HG03159 (cell line): ENCODE measurements around the gene TRIM9.
"Not testable (repeated sequence)": the region's sequence is repeated elsewhere in the genome, so short reads cannot be mapped to it uniquely, and the experiment has no call there.

Source experiments
- ATAC-seq: cut with Tn5 transposase; IDR thresholded peaks from one replicate; pipeline ENCODE4 v1.9.1; 2021; ENCODE audit warnings: mild to moderate bottlenecking, moderate library complexity; ENCODE audit not compliant: unreplicated experiment

TRIM9 gene

DNA sequence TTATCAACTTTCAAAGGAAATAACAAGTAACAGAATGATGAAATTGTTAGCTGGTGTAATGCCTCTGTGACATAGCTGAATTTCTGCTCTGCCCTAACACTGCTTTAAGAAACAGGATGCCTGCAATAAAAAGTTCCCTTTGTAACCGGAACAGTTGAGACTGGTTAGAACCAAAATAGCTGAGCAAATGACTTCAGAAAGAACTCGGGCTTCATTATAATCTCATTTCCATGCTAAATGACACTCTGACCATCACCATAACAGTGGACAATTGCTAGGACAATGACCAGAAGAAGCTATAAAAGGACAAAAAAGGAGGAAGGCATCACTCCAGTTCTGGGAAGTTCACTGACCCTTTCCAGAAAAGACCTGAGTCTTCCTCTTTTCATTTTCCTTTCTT, 127.1 kb downstream of the TRIM9 start:
- no peak for ATAC-seq

DNA sequence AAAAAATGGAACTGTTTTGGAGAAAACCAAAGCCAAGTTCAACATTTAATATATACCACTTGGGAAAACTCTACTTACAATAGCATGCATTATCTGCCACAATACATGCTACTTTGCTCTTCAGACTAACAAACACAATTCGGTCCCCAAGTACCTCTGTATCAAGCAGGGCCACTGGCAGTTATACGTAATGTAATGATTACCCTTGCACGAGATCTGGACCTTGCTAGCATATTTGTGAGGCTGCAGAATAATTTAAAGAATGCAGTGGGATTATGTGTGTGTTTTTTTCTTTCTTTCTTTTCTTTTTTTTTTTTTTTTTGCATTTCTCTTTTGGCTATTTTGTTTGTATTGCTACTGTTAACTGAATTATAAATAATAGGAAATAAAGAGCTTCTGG, 127.8 kb downstream of the TRIM9 start:
- no peak for ATAC-seq

DNA sequence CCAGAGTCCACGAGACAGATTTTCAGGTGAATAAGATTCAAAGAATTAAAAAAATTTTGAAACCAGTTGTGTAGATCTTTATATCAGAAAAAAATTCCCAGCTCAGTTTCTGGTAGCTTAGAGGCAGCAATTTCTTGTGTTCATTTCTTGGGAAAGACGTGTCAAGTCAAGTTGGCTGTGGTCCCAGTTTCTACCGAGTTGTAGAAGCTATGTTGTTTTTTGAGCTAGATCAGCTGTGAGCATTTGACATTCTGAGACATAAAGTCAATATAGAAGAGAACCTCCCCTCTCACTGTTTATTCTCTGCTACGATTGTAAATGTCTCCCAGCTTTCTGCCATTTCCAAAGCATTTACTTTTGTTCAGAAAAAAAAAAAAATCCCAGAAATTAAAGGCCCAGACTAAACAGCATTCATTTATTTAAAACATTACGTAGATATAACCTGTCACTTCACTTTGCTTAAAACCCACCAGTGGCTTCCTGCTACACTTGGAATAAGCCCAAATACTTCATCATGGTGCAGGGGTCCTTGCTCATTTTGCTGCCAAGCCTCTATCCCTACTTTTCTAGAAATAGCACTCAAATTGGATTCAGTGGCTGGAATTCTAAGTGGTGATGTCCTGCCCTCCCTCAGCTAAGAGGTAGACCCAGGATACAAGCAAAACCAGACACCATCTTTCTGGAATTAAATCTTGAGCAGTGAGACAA, 130.1 kb downstream of the TRIM9 start:
- ATAC-seq: no peak

DNA sequence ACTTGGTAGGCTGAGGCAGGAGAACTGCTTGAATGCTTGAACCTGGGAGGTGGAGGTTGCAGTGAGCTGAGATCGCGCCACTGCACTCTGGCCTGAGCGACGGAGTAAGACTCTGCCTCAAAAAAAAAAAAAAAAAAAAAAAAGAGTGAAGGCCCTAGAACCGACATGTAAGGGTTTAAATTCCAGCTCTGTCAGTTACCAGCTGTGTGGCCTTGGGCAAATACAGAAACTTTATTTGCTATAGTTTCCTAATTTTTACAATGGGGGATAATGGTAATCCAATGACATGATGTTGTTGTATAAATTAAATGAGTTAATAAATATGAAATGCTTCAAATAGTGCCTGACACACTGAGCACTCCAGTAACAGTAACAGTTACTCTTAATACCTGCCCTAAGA, 131.0 kb downstream of the TRIM9 start:
- no peak for ATAC-seq

DNA sequence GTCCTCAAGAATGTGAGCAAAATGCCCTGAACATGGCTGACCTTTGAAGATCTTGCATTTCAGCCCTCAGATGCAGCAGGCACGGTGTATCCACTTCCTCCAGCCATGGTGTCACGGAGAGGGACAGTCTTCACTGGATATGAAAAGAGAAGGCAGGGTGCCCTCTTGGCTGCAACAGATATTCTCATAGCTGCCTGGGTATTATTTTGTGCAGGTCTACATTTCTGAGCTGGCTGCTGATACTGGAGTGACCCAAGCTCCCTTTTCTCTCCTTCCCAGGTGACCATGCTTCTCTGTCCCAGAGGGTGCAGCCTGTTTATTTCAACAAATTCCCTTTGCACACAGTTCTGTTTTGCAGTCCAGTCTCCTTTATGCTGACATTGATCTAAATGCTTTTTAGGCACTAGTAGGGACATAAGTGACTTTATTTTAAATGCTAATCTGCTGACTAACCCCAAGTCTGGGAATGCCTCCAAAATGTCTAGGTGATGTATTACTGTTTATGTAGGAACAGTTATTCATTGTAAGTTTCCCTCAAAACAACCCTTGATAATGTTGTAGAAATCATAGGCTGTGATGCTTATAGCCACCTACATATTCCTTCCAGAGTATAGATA, 133.2 kb downstream of the TRIM9 start:
- ATAC-seq: no peak

DNA sequence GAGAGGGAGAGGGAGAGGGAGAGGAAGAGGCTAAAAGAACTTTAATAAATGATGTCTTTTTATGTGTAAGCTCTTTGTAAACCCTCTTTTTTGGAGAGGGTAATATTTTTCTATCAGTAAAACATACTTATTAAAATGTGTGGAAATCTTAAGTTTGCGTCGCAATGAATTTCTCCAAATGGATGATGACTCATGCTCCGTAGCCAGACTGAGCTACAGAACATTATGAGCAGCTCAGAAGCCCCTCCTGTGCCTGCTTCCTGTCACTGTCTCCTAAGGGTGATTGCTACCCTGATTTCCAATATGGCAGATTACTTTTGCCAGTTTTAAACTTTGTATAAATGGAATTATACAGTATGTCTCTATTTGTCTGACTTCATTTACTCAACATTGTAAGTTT, 137.6 kb downstream of the TRIM9 start:
- ATAC-seq: no peak

DNA sequence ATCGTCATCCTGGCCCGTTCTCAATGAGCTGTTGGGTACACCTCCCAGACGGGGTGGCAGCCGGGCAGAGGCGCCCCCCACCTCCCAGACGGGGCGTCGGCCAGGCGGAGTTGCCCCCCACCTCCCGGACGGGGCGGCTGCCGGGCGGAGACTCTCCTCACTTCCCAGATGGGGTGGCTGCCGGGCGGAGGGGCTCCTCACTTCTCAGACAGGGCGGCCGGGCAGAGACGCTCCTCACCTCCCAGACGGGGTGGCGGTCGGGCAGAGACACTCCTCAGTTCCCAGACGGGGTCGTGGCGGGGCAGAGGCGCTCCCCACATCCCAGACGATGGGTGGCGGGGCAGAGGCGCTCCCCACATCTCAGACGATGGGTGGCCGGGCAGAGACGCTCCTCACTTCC, 138.5 kb downstream of the TRIM9 start:
- ATAC-seq: not testable (repeated sequence)

DNA sequence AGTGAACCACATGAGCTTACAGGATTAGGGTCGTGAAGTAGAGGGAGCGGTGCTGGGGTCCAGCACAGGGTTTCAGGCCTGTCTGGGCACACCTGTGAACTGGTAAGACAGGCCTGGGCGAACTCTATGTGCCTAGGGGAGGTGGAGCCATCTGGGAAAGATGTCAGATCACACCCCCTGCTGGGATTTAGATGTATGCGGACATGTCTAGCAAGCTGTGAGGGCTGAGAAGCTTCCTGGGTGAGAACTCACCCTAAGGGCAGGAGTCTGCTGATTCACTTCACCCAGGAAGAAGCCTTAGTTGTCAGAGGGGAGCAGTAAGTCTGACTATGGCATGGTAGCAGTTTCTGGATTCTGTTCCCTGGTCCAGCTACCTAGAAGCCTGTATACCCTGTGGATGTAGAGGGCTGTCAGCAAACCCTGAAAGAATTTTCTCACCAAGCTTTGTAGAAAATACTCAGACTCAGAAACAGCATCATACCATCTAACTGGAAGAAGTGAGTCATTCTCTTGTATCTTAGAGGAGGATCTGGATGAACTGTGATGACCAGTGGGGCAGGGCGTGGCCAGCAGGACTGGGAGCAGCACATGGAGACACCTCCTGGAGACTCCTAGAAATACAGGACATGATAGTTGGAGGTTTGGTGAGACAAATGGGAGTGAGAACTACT, 139.4 kb downstream of the TRIM9 start:
- no peak for ATAC-seq

DNA sequence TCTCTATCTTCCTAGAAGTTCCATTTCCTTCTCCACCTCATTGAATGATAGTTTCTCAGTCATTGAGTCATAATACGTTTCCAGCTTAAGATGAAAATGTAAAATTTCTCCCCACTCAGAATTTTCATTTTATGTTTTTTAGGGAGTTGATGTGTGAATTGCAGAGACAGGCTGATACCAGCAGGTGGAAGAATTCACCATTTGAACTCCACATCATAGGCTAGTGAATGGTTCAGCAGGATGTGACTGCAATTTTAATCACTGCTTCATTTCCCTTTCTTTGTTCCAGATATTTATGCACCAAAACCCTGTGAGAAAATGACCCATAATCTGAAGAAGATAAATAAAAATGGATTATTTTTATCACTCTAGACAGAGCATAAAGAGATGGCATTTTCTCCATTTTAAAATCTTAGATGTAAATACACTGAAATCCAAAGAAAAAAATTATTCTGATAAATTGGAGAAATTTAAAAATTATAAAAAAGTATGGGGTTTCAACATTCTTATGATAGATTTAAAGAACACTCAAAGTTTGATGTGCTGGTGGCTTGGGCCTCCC, 140.0 kb downstream of the TRIM9 start:
- no peak for ATAC-seq

DNA sequence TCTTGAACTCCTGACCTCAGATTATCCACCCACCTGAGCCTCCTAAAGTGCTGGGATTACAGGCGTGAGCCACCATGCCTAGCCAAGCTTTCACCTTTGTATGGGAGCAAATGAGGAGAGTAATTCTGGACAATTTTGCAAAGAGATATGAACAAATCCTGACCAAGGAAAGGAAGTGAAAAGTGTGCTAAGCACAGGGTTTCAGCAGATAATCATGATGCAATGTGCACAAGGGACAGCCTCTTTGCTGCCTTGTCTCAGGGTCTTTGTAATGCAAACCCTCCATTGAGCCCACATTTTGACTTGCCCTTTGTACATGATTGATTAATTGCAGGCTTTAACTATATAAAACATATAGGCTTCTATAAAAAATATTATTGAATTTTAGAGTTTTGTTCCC, 141.4 kb downstream of the TRIM9 start:
- ATAC-seq: no peak

DNA sequence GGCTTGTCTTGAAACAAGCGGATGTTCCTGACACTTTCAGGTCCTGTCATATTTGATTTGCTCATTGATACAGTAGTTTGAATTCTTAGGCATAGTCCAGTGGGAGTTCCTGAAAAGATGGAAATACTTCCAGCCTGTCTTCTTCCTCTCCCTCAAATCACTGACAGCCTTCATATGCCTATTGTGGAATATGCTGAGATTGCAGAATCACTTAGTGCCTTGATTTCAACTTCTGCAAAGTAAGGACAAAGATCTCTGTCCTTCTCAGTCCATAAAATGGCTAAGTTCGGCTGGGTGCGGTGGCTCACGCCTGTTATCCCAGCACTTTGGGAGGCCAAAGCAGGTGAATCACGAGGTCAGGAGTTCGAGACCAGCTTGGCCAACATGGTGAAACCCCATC, 143.9 kb downstream of the TRIM9 start:
- no peak for ATAC-seq

DNA sequence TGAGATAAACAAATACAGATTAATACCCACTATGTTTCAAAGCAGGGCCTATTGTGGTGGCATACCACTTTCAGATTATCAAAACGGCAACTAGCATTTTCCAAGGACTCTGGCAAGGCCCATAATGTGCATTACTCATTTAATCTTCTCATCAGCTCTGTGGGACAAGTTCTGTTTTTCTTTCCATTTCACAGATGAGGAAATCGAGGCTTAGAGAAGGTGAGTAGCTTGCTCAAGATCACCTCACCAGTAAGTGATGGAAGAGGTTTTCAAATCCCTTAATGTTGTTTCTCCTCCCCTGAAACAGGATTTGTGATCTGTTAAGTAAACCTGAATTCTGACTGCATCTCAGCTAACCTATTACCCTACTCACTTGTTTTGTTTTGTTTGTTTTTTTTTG, 146.7 kb downstream of the TRIM9 start:
- no peak for ATAC-seq

DNA sequence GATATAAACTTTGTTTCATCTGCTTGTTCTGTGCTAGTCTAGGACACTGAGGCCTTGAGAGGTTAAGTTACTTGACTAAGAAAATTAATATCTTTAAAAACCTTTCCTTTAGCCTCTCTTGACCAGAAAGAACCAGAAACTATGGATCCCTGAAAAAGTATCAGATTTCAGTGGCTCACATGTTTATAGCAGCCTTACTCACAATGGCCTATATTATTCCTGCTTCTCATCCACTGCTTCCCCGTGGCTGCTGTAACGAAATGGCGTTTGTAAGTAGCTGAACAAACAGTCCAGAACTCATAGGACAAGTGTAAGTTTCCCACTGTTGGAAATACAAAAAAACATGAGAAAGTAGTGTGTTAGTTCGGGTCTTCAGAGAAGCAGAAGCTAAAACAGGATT, 147.5 kb downstream of the TRIM9 start:
- no peak for ATAC-seq

DNA sequence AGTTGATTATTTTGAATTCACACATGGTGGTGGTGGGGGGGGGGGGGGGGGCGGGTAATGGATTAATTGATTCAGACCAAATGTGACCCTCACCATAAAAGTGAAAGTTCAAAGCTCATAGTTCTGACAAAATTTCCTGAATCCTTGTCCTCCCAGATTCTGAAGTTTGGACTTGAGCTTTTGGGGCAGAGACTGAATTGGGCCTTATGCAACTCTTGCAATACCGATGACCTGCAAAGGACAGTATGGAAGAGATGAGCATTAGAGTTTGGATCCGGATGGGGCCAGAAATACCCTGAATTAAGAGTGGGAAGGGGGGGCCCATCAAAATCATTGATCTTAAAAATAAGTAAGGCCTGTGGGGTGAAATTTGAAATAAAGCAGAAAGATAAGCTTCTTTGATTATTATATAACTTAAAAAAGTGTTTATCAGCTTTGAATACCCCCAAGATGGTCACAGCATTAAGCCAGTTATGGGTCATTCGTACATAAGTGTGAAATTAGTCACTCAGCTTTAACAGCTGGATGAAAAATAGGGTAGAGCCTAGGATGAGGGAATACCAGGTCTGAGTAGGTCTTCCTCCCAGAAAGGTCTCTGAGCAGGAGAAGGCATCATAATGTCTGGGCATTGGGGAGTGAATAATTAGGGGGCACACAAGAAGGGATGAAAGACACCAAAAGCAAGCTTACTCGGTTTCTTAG, 148.5 kb downstream of the TRIM9 start:
- no peak for ATAC-seq

DNA sequence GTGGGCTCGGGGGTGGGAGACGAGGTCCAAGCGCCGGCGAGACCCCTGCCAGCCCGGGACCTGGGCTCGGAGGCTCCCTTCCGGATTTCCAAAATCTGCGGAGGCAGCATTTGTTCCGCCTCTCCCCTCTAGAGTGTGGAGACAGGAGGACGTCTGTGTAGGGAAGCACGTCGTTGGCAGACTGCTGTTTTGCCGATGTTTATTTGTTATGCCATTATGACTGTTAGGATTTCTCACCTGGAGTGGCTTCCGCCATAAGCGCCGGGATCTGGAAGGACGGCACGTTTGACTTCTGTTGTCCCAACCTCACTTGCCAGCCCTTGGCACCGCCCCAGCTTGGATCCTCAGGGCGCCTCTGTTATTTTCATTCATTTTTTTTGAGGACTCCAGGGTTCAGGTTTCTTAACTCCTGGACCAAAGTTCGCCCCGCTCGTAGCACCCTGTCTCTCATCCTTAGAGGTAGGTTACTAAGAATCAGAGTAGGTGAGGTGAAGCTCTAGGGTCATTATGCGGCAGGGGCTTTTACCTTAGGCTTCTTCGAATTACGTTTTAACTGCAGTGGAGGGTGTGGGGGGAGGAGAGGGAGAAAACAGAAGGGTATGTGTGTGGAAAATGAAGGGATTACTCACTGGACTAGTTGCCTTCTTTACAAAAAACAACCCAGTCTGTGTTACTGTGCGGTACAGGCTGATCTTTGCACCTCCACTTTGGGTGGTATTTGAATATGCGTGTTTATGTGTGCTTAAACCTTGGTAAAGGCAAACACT, 150.1 kb downstream of the TRIM9 start:
- ATAC-seq: peak; percentile 13

DNA sequence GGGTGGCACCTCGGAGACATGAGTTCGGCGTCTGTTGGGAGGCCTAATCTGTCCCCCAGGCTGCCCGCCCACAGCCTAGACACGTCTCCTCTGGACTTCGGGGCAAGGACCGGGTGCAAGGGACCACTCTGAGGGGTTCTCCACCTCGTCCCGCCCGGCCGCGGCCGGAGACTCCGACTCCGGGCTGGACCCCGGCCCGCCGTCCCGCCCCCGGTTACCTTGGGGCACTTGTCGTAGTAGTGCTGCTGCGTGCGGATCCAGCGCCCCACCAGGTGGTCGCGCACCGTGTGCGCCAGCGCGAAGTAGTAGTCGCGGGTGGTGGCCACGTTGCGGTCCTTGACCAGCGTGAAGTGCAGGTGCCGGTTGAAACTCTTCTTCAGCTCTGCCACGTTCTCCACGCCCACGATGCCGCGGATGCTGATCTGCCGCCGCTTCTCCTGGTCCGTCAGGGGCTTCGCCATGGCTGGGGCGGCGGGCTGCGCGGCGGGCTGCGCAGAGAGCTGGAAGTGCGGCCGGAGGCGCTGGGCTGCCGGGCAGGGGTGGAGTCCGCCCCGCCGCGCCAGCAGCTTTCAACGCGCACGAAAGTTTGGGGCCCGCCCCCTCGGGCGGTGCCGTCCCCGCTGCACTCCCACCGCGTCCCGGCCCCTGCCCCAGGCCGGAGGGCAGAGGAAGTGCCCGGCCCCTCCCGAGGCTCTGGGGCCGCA, 150.8 kb downstream of the TRIM9 start, which contains the start of gene PYGL:
Gene PYGL (minus strand): TSS at position 541 of the 704 bp plus-strand sequence. CDS start 80 bp downstream, at position 461.
- ATAC-seq: peak; percentile 66

DNA sequence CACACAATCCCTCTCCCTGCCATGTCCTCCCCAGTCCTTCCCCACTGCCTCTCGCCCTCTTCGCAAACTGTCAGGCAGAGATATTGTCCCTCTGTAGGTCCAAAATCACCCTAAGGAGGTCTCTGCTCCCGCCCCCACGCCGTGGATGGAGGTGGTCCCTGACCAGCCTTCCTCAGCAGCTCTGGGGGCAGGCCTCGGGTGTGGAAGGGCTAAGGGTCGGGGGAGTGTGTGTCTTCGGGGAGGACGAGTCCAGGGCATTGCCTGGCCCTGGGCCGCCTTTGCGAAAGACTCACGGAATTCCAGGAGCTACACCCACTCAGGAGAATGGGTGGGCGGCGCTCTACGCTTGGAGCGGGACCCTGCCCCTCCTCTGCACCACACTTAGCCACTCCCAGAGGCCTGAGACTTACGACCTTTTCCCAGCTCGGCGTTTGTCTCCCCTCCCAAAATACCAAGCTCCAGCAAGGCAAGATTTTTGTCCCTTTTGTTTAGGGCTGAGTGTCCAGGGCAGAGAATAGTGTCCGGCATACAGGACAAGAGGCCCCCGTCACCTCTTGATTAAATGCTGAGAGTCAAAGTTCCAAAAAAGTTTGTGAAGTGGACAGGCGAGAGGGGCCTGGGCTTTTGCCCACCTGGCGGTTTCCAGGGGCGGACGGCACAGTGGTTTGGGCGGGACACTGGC, 151.5 kb downstream of the TRIM9 start:
- ATAC-seq: no peak

DNA sequence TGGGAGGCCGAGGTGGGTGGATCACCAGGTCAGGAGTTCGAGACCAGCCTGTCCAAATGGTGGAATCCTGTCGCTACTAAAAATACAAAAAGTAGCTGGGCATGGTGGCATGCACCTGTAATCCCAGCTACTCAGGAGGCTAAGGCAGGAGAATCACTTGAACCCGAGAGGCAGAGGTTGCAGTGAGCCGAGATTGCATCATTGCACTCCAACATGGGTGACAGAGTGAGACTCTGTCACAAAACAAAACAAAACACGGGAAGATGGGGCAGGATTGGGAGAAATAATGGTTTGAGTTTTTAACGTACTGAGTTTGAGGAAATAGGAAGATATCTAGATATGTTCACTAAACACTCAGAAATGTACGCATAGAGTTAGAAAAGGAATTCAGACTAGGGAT, 153.3 kb downstream of the TRIM9 start:
- ATAC-seq: not testable (repeated sequence)

DNA sequence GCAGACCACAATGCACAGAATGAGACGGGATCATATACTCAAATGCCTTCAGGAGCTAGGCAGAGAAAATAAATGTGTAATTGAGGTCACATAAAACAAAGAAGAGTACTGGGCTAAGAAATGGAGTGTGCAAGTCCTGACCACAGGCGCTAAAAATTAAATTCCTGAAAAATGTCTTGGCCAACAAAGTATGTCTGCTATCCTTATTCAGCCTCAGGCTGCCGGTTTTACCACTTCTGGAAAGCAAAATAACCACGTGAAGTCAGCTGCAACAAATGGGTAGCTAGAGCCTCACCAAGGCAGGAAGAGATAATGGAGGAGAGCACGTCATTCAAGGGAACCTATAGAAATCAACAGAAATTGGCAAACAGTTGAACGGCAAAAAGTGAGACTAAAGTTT, 153.8 kb downstream of the TRIM9 start:
- ATAC-seq: no peak
